GM12873 (cell line): ENCODE measurements around the gene C2CD2.

Experiments used
- TF ChIP-seq, protein P1 (sequence below): IDR thresholded peaks from 2 replicates; pipeline ENCODE4 v1.5.1; 2012; ENCODE audit warnings: low read depth, mild to moderate bottlenecking, moderate library complexity, low read length, control low read depth; ENCODE audit not compliant: insufficient read depth; ENCODE audit errors: missing control alignments

C2CD2 gene

DNA sequence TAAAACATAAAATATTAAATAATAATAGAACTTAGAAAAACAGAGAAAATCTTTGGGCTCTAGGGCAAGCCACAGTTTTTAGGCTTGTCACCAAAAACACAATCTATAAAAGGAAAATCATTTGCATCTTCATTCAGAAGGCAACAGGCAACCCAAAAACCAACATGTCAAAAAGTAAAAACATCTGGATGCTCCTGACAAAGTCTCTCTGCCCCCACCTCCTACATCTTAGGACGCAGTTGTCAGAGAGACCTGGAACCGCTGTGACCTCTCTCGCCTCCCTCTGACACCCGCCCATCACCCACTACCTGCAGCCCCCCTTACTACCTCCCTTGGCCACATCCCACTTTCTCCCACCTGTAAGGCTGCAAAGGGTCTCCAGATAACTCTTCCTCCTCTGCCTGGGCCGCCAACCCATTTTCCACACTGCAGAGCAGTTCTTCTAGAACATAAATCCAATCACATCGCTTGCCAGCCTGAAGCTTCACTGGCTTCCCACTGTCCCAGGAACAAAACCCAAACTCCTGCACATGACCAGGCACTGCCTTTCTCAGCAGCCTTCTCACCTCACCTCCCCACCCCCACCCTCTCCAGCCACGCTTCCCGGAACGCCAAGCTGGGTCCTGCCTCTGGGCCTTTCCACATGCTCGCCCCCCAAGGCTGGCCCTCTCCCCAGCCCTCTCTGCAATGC, 89.4 kb downstream of the C2CD2 start:
- TF ChIP-seq, protein P1, sequence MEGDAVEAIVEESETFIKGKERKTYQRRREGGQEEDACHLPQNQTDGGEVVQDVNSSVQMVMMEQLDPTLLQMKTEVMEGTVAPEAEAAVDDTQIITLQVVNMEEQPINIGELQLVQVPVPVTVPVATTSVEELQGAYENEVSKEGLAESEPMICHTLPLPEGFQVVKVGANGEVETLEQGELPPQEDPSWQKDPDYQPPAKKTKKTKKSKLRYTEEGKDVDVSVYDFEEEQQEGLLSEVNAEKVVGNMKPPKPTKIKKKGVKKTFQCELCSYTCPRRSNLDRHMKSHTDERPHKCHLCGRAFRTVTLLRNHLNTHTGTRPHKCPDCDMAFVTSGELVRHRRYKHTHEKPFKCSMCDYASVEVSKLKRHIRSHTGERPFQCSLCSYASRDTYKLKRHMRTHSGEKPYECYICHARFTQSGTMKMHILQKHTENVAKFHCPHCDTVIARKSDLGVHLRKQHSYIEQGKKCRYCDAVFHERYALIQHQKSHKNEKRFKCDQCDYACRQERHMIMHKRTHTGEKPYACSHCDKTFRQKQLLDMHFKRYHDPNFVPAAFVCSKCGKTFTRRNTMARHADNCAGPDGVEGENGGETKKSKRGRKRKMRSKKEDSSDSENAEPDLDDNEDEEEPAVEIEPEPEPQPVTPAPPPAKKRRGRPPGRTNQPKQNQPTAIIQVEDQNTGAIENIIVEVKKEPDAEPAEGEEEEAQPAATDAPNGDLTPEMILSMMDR = no peak

DNA sequence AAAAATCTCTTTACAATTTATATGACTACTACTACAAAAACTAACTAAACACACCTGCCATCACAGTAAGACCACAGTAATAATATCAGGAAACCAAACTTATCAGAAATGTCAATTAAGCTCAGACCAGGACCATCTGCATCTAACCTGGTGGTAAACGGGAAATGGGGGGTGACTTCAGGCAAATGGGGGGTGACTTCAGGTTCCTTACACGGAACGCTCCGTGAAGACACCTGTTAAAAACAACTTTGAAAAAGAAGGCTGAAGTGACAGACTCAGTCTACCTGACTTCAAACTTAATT, 90.4 kb downstream of the C2CD2 start:
- TF ChIP-seq, protein P1 = no peak

DNA sequence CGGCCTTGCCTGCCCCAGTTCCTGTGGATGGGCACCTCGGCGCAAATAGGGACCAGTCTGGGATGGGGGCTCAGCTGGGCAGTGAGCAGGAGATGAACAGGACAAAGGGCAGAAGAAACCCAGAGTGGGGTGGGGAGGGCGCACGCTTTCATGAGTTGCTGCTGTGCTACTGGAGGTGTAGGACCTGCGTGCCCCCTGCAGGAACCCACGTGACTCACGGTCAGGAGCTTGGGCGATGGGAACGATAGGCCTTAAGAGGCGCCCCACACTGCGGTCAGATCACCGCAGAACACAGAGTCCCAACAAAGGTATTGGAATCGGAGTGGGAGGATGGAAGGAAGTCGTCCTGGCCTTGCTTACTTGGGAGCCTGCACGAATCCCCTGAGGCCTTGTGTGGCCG, 91.8 kb downstream of the C2CD2 start:
- TF ChIP-seq, protein P1 = peak; percentile 12

DNA sequence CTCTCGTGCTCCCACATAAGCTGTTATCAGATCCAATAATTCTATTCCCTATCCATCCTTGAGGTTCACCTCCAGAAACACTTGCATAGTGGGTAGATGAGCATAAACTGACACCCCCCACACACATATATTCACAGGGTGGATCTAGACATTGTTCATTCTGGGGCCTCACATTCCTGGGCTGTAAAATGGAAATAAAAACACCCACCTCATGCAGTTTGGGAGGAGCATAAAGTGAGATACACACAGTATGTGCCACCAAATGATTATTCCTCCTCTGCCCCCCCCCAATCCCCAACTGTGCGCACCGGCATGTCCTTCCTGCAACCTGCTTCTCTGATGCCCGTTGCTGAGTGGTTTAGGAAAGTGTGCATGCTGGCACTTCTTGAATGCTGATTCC, 92.6 kb downstream of the C2CD2 start:
- TF ChIP-seq, protein P1 = no peak

DNA sequence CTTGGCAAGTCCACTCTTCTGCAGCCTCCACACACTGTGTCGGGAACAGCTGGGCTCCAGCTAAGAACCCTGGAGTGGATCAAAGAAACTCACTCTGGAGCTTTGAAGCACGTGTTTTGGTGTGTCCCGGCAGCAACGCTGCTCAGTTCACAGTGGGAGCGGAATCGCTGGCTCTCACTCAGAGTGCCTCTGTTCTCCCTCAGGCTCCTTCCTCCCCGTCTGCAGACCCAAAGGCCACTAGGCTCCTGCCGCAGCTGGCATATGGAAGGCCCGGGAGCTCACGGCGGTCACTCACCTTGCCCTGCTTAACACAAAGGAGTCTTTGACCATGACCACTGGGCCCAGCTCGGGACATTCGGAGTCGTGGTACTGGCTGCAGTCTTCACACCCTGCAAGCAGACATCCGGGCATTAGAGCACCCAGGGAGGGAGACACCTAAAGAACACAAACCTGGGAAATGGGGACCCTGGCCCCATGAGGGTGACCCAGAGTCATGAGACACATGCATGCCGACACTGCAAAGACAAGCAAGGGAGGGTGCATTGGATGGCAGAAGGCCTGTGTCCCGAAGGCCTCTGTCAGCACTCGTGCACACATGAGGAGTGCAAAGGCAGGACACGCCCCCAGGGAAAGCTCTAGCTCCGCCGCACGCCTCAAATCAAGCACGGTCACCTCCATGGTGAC, 94.4 kb downstream of the C2CD2 start:
- TF ChIP-seq, protein P1 = no peak

DNA sequence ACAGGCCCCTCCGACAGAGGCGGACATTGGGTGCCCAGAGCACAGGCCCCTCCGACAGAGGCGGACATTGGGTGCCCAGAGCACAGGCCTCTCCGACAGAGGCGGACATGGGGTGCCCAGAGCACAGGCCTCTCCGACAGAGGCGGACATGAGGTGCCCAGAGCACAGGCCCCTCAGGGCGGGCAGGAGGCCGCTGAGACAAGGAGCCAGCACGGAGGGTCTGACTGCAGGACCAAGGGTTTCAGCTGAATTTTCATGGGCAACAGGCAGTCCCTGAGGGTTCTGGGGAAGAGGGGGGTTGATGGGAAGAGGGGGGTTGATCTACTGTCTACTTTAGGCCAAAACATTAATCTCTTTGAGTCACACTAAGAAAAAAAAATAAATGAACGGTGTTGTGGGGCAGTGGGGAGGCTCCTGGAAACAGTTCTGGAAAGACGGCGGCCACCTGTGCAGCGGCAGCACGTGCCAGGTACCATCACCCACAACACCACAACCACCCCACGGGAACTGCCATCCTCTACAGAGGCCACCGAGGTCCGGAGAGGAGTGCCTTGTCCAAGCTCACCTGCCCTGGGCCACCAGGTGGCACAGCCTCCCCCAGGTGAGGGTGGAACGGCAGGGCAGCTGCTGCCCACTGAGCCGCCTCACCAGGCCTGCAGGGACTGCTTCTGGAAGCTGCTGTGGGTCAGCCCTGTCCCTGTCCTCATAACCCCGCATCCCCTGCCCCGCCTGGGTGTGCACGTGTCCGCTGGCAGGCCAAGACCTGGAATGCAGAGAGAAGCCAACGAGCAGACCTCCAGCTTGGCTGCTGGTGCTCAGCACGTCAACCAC, 95.1 kb downstream of the C2CD2 start:
- TF ChIP-seq, protein P1 = no peak

DNA sequence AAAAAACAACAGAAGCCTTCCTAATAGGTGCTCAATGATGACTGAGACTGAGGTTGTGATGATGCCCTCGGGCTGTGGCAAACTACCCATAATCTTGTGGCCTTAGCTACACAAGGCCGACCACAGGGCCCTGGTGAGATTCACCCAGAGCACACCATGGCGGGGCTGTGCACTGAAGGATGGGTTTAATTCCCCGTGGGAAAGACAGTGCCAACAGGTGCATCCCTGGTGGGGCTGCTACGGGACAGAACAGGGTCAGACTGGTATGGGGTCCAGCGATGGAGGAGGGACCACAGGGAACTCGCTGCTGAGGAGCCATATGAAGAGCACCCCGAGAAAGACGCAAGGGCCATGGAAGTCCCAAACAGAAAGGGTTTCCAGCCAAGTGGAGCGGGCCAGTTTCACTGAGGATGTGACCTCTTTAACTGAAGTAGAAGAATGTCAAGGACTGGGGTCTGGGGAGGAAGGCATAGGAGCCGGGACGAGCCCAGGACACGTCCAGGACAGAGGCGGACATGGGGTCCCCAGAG, 96.0 kb downstream of the C2CD2 start:
- TF ChIP-seq, protein P1 = no peak
